ENCODE results near the gene PTGFRN.
A peak's percentile ranks its signal among the peaks of the same experiment; 100 is the strongest.

Gene PTGFRN

DNA sequence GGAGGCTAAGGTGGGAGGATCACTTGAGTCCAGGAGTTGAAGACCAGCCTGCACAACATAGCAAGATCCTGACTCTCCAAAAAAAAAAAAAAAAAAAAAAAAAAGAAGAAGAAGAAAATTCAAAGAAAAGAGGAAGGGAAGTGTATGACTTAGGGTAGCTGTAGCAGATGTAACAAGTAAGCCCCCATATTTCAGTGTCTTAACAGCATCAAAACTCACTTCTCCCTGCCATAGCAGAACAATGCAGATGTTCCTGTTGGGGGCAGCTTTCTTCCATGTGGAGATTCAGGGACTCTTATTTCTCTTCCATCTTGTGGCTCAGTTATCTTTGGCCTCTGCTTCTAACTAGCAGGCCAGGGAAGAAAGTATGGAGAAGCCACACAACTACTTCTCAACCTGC is 10.2 kb upstream of the PTGFRN start:
- Histone ChIP-seq H3K4me3 (ENCODE audit: low read length in 2 of 2) (no peak overlapping the region), H3K4ac (ENCODE audit: low read length) (no peak overlapping the region), H3K27me3 (ENCODE audit: control insufficient read depth in 3 of 3, insufficient read depth in 3 of 3, low read depth in 1 of 3, low read length in 3 of 3) (peaks cover 0 to 45% (median 0%) of the 10 kb centered on the region in 3 experiments)

DNA sequence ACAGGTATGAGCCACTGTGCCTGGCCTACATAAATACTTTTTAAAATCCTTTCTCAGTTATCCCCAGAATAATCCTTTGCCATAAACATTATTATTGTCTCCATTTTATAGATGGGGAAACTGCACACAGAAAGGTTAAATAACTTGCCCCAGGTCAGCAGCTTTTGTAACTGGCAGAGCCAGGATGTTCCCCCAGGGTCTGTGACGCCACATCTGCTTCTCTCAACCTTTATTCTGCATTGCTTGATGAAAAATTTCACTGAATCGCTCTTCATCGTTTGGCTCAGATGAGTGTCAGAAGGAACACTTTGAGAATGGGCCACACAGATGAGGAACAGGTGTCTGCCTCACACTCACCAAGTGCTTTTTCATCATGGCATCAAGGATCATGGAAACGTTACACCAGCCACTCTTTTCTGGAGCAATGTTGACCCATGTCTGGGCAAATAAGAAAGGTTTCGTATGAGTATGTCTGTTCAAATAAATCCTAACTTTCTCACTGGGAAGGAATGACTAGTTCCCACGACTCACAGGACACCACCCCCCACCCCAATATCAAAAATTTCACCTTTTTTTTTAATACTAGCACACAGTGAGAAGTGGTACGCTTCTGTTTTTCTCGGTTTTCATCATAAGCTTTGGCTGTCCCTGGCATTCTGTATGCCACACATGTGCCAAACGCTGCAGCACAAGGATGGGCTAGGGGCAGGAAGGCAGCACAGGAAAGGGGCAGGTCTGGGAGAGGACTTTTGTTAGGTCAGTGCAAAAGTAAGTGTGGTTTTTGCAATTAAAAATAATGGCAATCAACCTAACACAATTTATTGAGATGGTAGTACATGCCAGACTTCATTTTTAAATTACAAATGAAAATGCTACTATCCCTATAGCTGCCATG is 9.0 kb upstream of the PTGFRN start:
- Histone ChIP-seq H2AFZ (ENCODE audit: low read length) (no peak overlapping the region), H4K91ac (ENCODE audit: low read depth, low read length, poor library complexity) (no peak overlapping the region), H3K79me1 (ENCODE audit: low read depth, low read length) (no peaks in the 10 kb centered on the region), H3K4me1 (ENCODE audit: control insufficient read depth in 2 of 2, insufficient read depth in 1 of 2, low read depth in 1 of 2, low read length in 2 of 2) (no peaks in the 10 kb centered on the region), H3K9ac (ENCODE audit: low read depth, low read length, poor library complexity) (no peak overlapping the region), H2BK120ac (ENCODE audit: low read depth, low read length) (no peak overlapping the region), H4K8ac (ENCODE audit: low read depth, low read length) (no peak overlapping the region), H3K36me3 (replicated peaks in 1 of 2; ENCODE audit: control insufficient read depth in 2 of 2, insufficient read depth in 2 of 2, low read length in 2 of 2) (no peaks in the 10 kb centered on the region), H2BK12ac (ENCODE audit: low read length) (no peak overlapping the region), H2AK5ac (ENCODE audit: low read depth, low read length) (no peak overlapping the region), H3K27ac (replicated peaks; ENCODE audit: low read length) (no peak overlapping the region), H3K23ac (ENCODE audit: low read depth, low read length, poor library complexity) (no peak overlapping the region), H3K4ac (ENCODE audit: low read length) (no peak overlapping the region), H3K14ac (ENCODE audit: low read length) (no peak overlapping the region), H3K9me3 (replicated peaks in 1 of 2; ENCODE audit: control insufficient read depth in 2 of 2, insufficient read depth in 1 of 2, low read depth in 1 of 2, low read length in 2 of 2) (no peaks in the 10 kb centered on the region), H3K18ac (ENCODE audit: low read length) (no peak overlapping the region), H3K4me2 (ENCODE audit: insufficient read depth, low read length, poor library complexity, severe bottlenecking) (no peak overlapping the region), H2BK15ac (ENCODE audit: low read length) (no peak overlapping the region), H2BK5ac (ENCODE audit: low read length) (no peak overlapping the region), H3K4me3 (ENCODE audit: low read length in 2 of 2) (no peak overlapping the region), H3K27me3 (ENCODE audit: control insufficient read depth in 3 of 3, insufficient read depth in 3 of 3, low read depth in 1 of 3, low read length in 3 of 3) (peaks cover 0 to 54% (median 0%) of the 10 kb centered on the region in 3 experiments)
- no peak for DNase-seq (ENCODE audit: low spot score)
- WGBS, 2 donors (ENCODE audit: extremely low coverage in 2 of 2, insufficient read length in 2 of 2, insufficient replicate concordance in 1 of 2) = no CpG with 5 or more reads among the region's 9 CpGs

More for the DNA sequence above, 10.2 kb upstream of the PTGFRN start:
- no peaks in the 10 kb centered on the region for H3K79me1 ChIP-seq (ENCODE audit: low read depth, low read length)
- no peaks in the 10 kb centered on the region for H3K36me3 ChIP-seq (replicated peaks in 1 of 2; ENCODE audit: control insufficient read depth in 2 of 2, insufficient read depth in 2 of 2, low read length in 2 of 2)
- no peak overlapping the region for H4K8ac ChIP-seq (ENCODE audit: low read depth, low read length)
- H3K4me1 ChIP-seq (ENCODE audit: control insufficient read depth in 2 of 2, insufficient read depth in 1 of 2, low read depth in 1 of 2, low read length in 2 of 2) = no peaks in the 10 kb centered on the region
- H2BK5ac ChIP-seq (ENCODE audit: low read length) = no peak overlapping the region
- H3K9me3 ChIP-seq (replicated peaks in 1 of 2; ENCODE audit: control insufficient read depth in 2 of 2, insufficient read depth in 1 of 2, low read depth in 1 of 2, low read length in 2 of 2) = no peaks in the 10 kb centered on the region
- H2BK120ac ChIP-seq (ENCODE audit: low read depth, low read length) = no peak overlapping the region
- no peak overlapping the region for H3K27ac ChIP-seq (replicated peaks; ENCODE audit: low read length)
- H2BK12ac ChIP-seq (ENCODE audit: low read length) = no peak overlapping the region
- no peak overlapping the region for H4K91ac ChIP-seq (ENCODE audit: low read depth, low read length, poor library complexity)
- DNase-seq (ENCODE audit: low spot score) = no peak
- H3K18ac ChIP-seq (ENCODE audit: low read length) = no peak overlapping the region
- H3K23ac ChIP-seq (ENCODE audit: low read depth, low read length, poor library complexity) = no peak overlapping the region
- no peak overlapping the region for H3K4me2 ChIP-seq (ENCODE audit: insufficient read depth, low read length, poor library complexity, severe bottlenecking)
- H3K14ac ChIP-seq (ENCODE audit: low read length) = no peak overlapping the region
- no peak overlapping the region for H2BK15ac ChIP-seq (ENCODE audit: low read length)
- H2AK5ac ChIP-seq (ENCODE audit: low read depth, low read length) = no peak overlapping the region
- no peak overlapping the region for H3K9ac ChIP-seq (ENCODE audit: low read depth, low read length, poor library complexity)
- no peak overlapping the region for H2AFZ ChIP-seq (ENCODE audit: low read length)

DNA sequence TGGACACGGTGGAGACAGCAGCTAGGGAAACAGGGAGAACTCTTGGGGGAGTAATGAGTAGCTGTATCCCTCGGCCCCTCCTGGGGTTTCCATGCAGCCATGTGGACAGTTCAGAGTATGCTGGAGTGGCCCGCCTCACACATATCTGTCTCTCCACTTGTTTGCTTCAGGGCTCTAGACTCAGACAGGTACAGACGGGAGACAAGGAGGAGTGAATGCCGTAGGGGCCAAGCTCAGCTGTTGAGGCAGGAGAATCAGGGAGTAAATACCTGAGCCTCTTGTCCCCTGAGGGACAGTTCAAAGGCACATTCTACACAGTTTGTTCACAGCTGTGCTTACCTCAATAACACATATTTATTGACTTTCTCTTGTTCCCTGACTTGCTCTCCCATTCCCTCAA is 7.7 kb upstream of the PTGFRN start:
- H3K18ac ChIP-seq (ENCODE audit: low read length) = peak overlapping the region; percentile 12
- DNase-seq (ENCODE audit: low spot score) = no peak
- no peak overlapping the region for H2AFZ ChIP-seq (ENCODE audit: low read length)
- H4K91ac ChIP-seq (ENCODE audit: low read depth, low read length, poor library complexity) = no peak overlapping the region
- H3K27me3 ChIP-seq (ENCODE audit: control insufficient read depth in 3 of 3, insufficient read depth in 3 of 3, low read depth in 1 of 3, low read length in 3 of 3) = peaks cover 0 to 57% (median 0%) of the 10 kb centered on the region in 3 experiments
- WGBS, 2 donors (ENCODE audit: extremely low coverage in 2 of 2, insufficient read length in 2 of 2, insufficient replicate concordance in 1 of 2) = no CpG with 5 or more reads among the region's 5 CpGs
- H3K27ac ChIP-seq (replicated peaks; ENCODE audit: low read length) = no peak overlapping the region
- H3K79me1 ChIP-seq (ENCODE audit: low read depth, low read length) = no peaks in the 10 kb centered on the region
- no peak overlapping the region for H2AK5ac ChIP-seq (ENCODE audit: low read depth, low read length)
- H4K8ac ChIP-seq (ENCODE audit: low read depth, low read length) = no peak overlapping the region
- no peak overlapping the region for H2BK12ac ChIP-seq (ENCODE audit: low read length)
- no peak overlapping the region for H2BK5ac ChIP-seq (ENCODE audit: low read length)
- H3K9ac ChIP-seq (ENCODE audit: low read depth, low read length, poor library complexity) = no peak overlapping the region
- no peak overlapping the region for H3K4me3 ChIP-seq (ENCODE audit: low read length in 2 of 2)
- H3K14ac ChIP-seq (ENCODE audit: low read length) = peak overlapping the region; percentile 25
- H3K9me3 ChIP-seq (replicated peaks in 1 of 2; ENCODE audit: control insufficient read depth in 2 of 2, insufficient read depth in 1 of 2, low read depth in 1 of 2, low read length in 2 of 2) = no peaks in the 10 kb centered on the region
- no peak overlapping the region for H2BK15ac ChIP-seq (ENCODE audit: low read length)
- no peak overlapping the region for H3K4me2 ChIP-seq (ENCODE audit: insufficient read depth, low read length, poor library complexity, severe bottlenecking)
- H3K4me1 ChIP-seq (ENCODE audit: control insufficient read depth in 2 of 2, insufficient read depth in 1 of 2, low read depth in 1 of 2, low read length in 2 of 2) = no peaks in the 10 kb centered on the region
- H3K4ac ChIP-seq (ENCODE audit: low read length) = no peak overlapping the region
- no peak overlapping the region for H3K23ac ChIP-seq (ENCODE audit: low read depth, low read length, poor library complexity)
- H2BK120ac ChIP-seq (ENCODE audit: low read depth, low read length) = no peak overlapping the region
- no peaks in the 10 kb centered on the region for H3K36me3 ChIP-seq (replicated peaks in 1 of 2; ENCODE audit: control insufficient read depth in 2 of 2, insufficient read depth in 2 of 2, low read length in 2 of 2)

DNA sequence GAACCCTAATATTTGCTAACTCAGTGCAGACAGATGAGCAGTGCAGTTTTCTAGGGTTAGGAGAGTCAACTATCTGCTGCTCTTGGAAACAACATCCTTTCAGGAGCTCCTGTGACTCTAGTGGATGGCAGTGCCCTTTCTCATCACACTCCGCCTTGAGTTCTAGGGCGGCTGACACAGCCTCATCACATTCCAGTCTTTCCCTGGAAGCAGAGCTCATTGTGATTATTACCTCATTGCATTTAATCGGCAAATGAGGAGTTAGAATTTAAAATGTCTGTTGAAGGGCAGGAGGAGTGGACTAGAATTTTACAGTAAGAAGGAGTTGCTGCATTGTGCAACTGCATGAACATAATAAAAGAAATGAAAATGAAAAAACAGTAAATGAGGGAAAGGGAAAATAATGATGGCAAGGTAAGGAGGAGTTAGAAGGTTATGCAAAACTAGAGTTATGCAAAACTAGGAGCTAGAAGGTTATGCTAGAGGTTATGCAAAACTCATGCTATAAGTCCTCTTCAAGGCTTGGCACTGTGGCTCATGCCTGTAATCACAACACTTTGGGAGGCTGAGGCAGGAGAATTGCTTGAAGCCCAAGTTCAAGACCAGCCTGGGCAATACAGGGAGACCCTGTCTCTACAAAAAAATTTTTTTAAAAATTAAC is 6.9 kb upstream of the PTGFRN start:
- H3K4me3 ChIP-seq (ENCODE audit: low read length in 2 of 2) = no peak overlapping the region
- H4K8ac ChIP-seq (ENCODE audit: low read depth, low read length) = no peak overlapping the region
- H3K18ac ChIP-seq (ENCODE audit: low read length) = no peak overlapping the region
- H2BK120ac ChIP-seq (ENCODE audit: low read depth, low read length) = no peak overlapping the region
- no peak overlapping the region for H3K9ac ChIP-seq (ENCODE audit: low read depth, low read length, poor library complexity)
- no peak overlapping the region for H2AK5ac ChIP-seq (ENCODE audit: low read depth, low read length)
- WGBS, 2 donors (ENCODE audit: extremely low coverage in 2 of 2, insufficient read length in 2 of 2, insufficient replicate concordance in 1 of 2) = no CpG with 5 or more reads among the region's 3 CpGs
- H4K91ac ChIP-seq (ENCODE audit: low read depth, low read length, poor library complexity) = no peak overlapping the region
- H3K9me3 ChIP-seq (replicated peaks in 1 of 2; ENCODE audit: control insufficient read depth in 2 of 2, insufficient read depth in 1 of 2, low read depth in 1 of 2, low read length in 2 of 2) = no peaks in the 10 kb centered on the region
- H3K4ac ChIP-seq (ENCODE audit: low read length) = no peak overlapping the region
- H2AFZ ChIP-seq (ENCODE audit: low read length) = no peak overlapping the region
- H3K23ac ChIP-seq (ENCODE audit: low read depth, low read length, poor library complexity) = no peak overlapping the region
- no peaks in the 10 kb centered on the region for H3K4me1 ChIP-seq (ENCODE audit: control insufficient read depth in 2 of 2, insufficient read depth in 1 of 2, low read depth in 1 of 2, low read length in 2 of 2)
- H3K79me1 ChIP-seq (ENCODE audit: low read depth, low read length) = no peaks in the 10 kb centered on the region
- H2BK5ac ChIP-seq (ENCODE audit: low read length) = no peak overlapping the region
- no peak for DNase-seq (ENCODE audit: low spot score)
- H3K27me3 ChIP-seq (ENCODE audit: control insufficient read depth in 3 of 3, insufficient read depth in 3 of 3, low read depth in 1 of 3, low read length in 3 of 3) = peaks cover 0 to 57% (median 0%) of the 10 kb centered on the region in 3 experiments
- no peak overlapping the region for H3K27ac ChIP-seq (replicated peaks; ENCODE audit: low read length)
- no peak overlapping the region for H2BK12ac ChIP-seq (ENCODE audit: low read length)
- no peak overlapping the region for H2BK15ac ChIP-seq (ENCODE audit: low read length)
- no peaks in the 10 kb centered on the region for H3K36me3 ChIP-seq (replicated peaks in 1 of 2; ENCODE audit: control insufficient read depth in 2 of 2, insufficient read depth in 2 of 2, low read length in 2 of 2)
- H3K14ac ChIP-seq (ENCODE audit: low read length) = no peak overlapping the region
- H3K4me2 ChIP-seq (ENCODE audit: insufficient read depth, low read length, poor library complexity, severe bottlenecking) = no peak overlapping the region

All from neuronal stem cell (in vitro differentiated cells).